AG04450 (cell line): ENCODE data around the gene ORC1. TPM values are rescaled to one million over a fixed set of nuclear protein-coding genes. Genes with fewer than 3 reads are reported as not detected.

Source experiments
- CTCF ChIA-PET: fragments of 300-600, 350-600 bp; formaldehyde crosslinking; extraction: SDS; loops from one replicate; lab custom pipeline; 2022; ENCODE audit warnings: antibody characterized with exemption, inconsistent platforms; lab: Charles Lee
- POLR2A ChIA-PET: fragments of 350-600 bp; formaldehyde crosslinking; extraction: SDS; loops from one replicate; lab custom pipeline; 2021; ENCODE audit warnings: antibody characterized with exemption, inconsistent platforms; lab: Yijun Ruan, JAX
- DNase-seq: peaks from one replicate; pipeline ENCODE4 v3.0.0-alpha.2; 2011; ENCODE audit warnings: low read depth, low spot score
- H3K27ac ChIP-seq: one replicate; pipeline ENCODE4 v1.5.1; 2012; ENCODE audit warnings: low read depth, low read length, control low read depth
- H3K27me3 ChIP-seq: one replicate; pipeline ENCODE4 v1.6.0; 2012; ENCODE audit warnings: low read length; ENCODE audit not compliant: control insufficient read depth, insufficient read depth
- H3K4me3 ChIP-seq: 2 replicates; pipeline ENCODE4 v1.5.1; 2011; ENCODE audit warnings: mild to moderate bottlenecking, low read depth, low read length, control low read depth
- H3K9me3 ChIP-seq: 2 replicates; pipeline ENCODE4 v1.5.1; 2012; ENCODE audit warnings: low read length; ENCODE audit not compliant: control insufficient read depth, insufficient read depth
- polyA plus RNA-seq: library from polyadenylated mRNA; depleted of rRNA; stranded (reverse); fragments of >200 nt; gene quantifications from 2 replicates; pipeline ENCODE4 v1.2.3, GENCODE V29; 2011
- TF ChIP-seq, protein P1 (sequence below): IDR thresholded peaks from 2 replicates; pipeline ENCODE4 v1.5.1; 2011; ENCODE audit warnings: low read depth, low read length, control low read depth, inconsistent platforms

The ORC1 gene
- polyA plus RNA-seq, 1 experiment, result 2.3 TPM

DNA sequence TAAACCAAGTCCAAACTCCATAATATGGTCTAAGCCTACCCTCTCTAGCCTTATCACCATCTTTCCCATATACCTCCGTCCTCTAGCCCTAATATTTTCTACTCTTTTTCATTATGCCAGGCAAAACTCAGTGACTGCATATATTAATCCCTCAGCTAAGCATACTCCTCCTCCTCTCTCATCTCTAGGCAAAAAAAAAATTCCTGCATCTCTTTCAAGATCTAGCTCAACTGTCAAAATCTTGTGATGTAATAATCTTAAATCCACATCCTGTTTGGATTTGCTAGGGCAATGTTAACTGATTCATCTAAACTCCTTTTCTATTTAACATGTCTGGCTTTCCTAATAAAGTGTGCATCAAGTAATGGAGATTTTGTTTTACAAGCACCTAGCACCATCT is 20.6 kb upstream of the ORC1 start:
- ChIA-PET POLR2A (no interaction called here), CTCF (interaction anchor here (1.3 kb wide), 1 partner anchor 261 kb away, joined by 4 read pairs; no protein-coding TSS in a partner anchor)
- Histone ChIP-seq H3K27me3 (no peaks in the 10 kb centered on the region), H3K27ac (no peak overlapping the region), H3K9me3 (no peaks in the 10 kb centered on the region), H3K4me3 (no peak overlapping the region)
- DNase-seq, result peak; percentile 0
- TF ChIP-seq, protein P1, sequence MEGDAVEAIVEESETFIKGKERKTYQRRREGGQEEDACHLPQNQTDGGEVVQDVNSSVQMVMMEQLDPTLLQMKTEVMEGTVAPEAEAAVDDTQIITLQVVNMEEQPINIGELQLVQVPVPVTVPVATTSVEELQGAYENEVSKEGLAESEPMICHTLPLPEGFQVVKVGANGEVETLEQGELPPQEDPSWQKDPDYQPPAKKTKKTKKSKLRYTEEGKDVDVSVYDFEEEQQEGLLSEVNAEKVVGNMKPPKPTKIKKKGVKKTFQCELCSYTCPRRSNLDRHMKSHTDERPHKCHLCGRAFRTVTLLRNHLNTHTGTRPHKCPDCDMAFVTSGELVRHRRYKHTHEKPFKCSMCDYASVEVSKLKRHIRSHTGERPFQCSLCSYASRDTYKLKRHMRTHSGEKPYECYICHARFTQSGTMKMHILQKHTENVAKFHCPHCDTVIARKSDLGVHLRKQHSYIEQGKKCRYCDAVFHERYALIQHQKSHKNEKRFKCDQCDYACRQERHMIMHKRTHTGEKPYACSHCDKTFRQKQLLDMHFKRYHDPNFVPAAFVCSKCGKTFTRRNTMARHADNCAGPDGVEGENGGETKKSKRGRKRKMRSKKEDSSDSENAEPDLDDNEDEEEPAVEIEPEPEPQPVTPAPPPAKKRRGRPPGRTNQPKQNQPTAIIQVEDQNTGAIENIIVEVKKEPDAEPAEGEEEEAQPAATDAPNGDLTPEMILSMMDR, result no peak

DNA sequence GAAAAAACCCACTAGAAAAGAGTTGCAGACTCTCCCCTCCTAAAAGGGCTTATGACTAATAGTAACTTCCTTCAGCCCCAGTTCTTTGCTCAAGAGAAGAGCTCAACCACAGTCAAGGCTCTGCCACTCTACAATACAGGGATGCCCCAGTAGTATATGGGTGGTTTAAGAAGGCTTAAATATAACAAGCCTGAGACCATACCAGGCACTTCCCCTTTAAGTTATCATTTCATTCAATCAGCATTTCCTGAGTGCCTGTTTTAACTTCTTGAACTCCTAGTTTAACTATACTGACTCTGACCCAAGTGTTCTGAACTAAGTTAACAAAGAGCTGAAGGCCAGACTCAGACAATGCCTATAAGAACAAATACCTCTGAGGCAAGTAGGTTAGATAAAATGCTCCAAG is 20.0 kb upstream of the ORC1 start:
- DNase-seq, result no peak
- ChIA-PET CTCF (interaction anchor here (1.3 kb wide), 1 partner anchor 262 kb away, joined by 4 read pairs; no protein-coding TSS in a partner anchor), POLR2A (no interaction called here)
- TF ChIP-seq, protein P1, result no peak
- Histone ChIP-seq H3K27ac (no peak overlapping the region), H3K4me3 (no peak overlapping the region), H3K9me3 (no peaks in the 10 kb centered on the region), H3K27me3 (no peaks in the 10 kb centered on the region)

DNA sequence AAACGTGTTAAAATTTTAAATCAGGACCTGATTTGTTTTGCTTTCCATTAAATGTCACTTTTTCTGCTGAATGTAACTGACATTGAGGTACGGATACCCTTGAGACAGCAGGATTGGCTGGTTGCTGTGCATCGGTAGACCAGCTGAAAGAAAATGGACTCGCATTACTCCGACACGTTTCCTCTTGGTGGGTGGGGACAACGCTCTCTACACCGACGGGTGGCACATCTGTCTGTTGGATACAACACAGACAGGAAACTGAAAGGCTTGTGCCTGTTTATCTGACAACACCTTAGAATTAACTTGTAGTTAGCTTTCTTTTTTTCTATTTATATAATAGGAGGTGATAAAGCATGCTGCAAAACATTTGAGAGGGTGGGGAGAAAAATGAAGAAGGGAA is 19.5 kb upstream of the ORC1 start:
- H3K27me3 ChIP-seq, result no peaks in the 10 kb centered on the region
- TF ChIP-seq, protein P1, result no peak
- CTCF ChIA-PET, result interaction anchor here (0.6 kb wide), 1 partner anchor 382 kb away, joined by 3 read pairs; no protein-coding TSS in a partner anchor
- H3K9me3 ChIP-seq, result no peaks in the 10 kb centered on the region
- H3K27ac ChIP-seq, result no peak overlapping the region
- H3K4me3 ChIP-seq, result no peak overlapping the region
- POLR2A ChIA-PET, result no interaction called here
- no peak for DNase-seq

DNA sequence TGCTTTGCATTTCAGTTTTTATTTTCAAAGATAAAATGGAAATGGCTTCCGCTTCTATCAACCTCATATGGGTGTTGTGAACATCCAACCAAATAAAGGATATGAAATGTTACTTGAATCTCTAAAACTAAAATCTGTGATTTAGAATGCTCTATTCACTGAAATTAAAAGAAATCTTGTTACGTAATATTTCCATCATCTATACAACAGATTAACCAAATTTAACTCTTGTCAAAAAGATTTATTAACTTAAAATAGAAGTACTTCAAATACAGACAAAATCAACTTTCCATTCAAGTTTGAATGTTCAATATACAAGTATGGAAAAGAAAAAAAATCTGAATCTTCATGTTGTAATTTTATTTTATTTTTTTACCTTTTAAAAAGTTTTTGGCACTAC is 18.8 kb upstream of the ORC1 start:
- TF ChIP-seq, protein P1, result no peak
- H3K27me3 ChIP-seq, result no peaks in the 10 kb centered on the region
- no peaks in the 10 kb centered on the region for H3K9me3 ChIP-seq
- DNase-seq, result no peak
- H3K27ac ChIP-seq, result no peak overlapping the region
- CTCF ChIA-PET, result interaction anchor here (0.6 kb wide), 1 partner anchor 265 kb away, joined by 5 read pairs; no protein-coding TSS in a partner anchor
- no peak overlapping the region for H3K4me3 ChIP-seq
- POLR2A ChIA-PET, result no interaction called here

DNA sequence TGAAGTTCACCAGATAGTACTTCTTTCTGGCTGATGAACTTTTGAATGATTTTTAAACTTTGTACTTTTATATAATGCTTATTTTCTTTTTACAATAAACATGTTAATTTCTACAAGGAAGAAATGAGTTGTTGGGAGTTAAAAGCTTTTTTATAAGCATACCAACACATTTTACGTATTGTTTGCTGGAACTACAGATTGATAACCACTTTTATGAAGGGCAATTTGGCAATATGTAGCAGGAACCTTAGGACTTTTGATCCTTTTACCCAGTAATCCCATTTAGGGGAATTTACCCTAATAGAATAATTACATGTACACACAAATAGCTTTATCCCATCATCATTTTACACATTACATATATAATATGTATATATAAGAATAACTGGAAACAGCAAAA is 16.5 kb upstream of the ORC1 start:
- CTCF ChIA-PET, result interaction anchor here (1.1 kb wide), 1 partner anchor 17 kb away, joined by 3 read pairs; the partner anchor contains the start of genes ORC1 and PRPF38A
- Histone ChIP-seq H3K9me3 (no peaks in the 10 kb centered on the region), H3K27ac (no peak overlapping the region), H3K4me3 (no peak overlapping the region), H3K27me3 (no peaks in the 10 kb centered on the region)
- POLR2A ChIA-PET, result no interaction called here
- TF ChIP-seq, protein P1, result no peak
- no peak for DNase-seq
